DND-41 (cell line): ENCODE results near the gene FMN2.

ENCODE experiments used
- EZH2 ChIP-seq: IDR thresholded peaks from 3 replicates; pipeline ENCODE4 v1.6.1; 2012; ENCODE audit warnings: borderline replicate concordance, low read depth, mild to moderate bottlenecking, moderate library complexity, low read length, inconsistent platforms; ENCODE audit not compliant: severe bottlenecking
- TF ChIP-seq, protein P1 (sequence below): IDR thresholded peaks from 2 replicates; pipeline ENCODE4 v1.5.1; 2012; ENCODE audit warnings: borderline replicate concordance, low read length, moderate library complexity, mild to moderate bottlenecking; ENCODE audit not compliant: poor library complexity, severe bottlenecking; ENCODE audit errors: extremely low read depth

- TF ChIP-seq, protein P1, sequence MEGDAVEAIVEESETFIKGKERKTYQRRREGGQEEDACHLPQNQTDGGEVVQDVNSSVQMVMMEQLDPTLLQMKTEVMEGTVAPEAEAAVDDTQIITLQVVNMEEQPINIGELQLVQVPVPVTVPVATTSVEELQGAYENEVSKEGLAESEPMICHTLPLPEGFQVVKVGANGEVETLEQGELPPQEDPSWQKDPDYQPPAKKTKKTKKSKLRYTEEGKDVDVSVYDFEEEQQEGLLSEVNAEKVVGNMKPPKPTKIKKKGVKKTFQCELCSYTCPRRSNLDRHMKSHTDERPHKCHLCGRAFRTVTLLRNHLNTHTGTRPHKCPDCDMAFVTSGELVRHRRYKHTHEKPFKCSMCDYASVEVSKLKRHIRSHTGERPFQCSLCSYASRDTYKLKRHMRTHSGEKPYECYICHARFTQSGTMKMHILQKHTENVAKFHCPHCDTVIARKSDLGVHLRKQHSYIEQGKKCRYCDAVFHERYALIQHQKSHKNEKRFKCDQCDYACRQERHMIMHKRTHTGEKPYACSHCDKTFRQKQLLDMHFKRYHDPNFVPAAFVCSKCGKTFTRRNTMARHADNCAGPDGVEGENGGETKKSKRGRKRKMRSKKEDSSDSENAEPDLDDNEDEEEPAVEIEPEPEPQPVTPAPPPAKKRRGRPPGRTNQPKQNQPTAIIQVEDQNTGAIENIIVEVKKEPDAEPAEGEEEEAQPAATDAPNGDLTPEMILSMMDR, result no peak
- no peak for TF ChIP-seq EZH2
These were observed 102.4 kb downstream of the FMN2 start for GRCh38 chr1:240194120-240194519.
